GM19467 (cell line): ENCODE results near the gene TOB2.
"Not testable (repeated sequence)": the region's sequence is repeated elsewhere in the genome, so short reads cannot be mapped to it uniquely, and the experiment has no call there.

Experiments used
- ATAC-seq: cut with Tn5 transposase; IDR thresholded peaks from one replicate; pipeline ENCODE4 v1.9.1; 2021; ENCODE audit warnings: mild to moderate bottlenecking, moderate library complexity; ENCODE audit not compliant: unreplicated experiment

The TOB2 gene

GRCh38 chr22:41429951-41430332 is 16.7 kb downstream of the TOB2 start:
- no peak for ATAC-seq

GRCh38 chr22:41429232-41429950 is 17.2 kb downstream of the TOB2 start:
- ATAC-seq, result no peak

GRCh38 chr22:41425660-41426365 is 20.8 kb downstream of the TOB2 start:
- no peak for ATAC-seq

- ATAC-seq, result no peak
Observed at GRCh38 chr22:41418717-41419116, 27.9 kb downstream of the TOB2 start.

GRCh38 chr22:41417622-41418390 is 28.8 kb downstream of the TOB2 start:
- no peak for ATAC-seq

- ATAC-seq, result no peak
Observed at GRCh38 chr22:41415554-41415953, 31.0 kb downstream of the TOB2 start.

- no peak for ATAC-seq
Observed at GRCh38 chr22:41411021-41411851, 35.4 kb downstream of the TOB2 start.

GRCh38 chr22:41410311-41410751 is 36.3 kb downstream of the TOB2 start:
- no peak for ATAC-seq

GRCh38 chr22:41408665-41409064 is 37.9 kb downstream of the TOB2 start:
- no peak for ATAC-seq

- ATAC-seq, result no peak
Observed at GRCh38 chr22:41407433-41407832, 39.2 kb downstream of the TOB2 start.

GRCh38 chr22:41406410-41406809 is 40.2 kb downstream of the TOB2 start:
- no peak for ATAC-seq

GRCh38 chr22:41405588-41405987 is 41.0 kb downstream of the TOB2 start:
- no peak for ATAC-seq

GRCh38 chr22:41403532-41404318 is 42.9 kb downstream of the TOB2 start:
- ATAC-seq, result no peak

GRCh38 chr22:41402851-41403250 is 43.8 kb downstream of the TOB2 start:
- not testable (repeated sequence) for ATAC-seq

- ATAC-seq, result no peak
Observed at GRCh38 chr22:41401781-41402648, 44.6 kb downstream of the TOB2 start.

- ATAC-seq, result no peak
Observed at GRCh38 chr22:41398921-41399320, 47.7 kb downstream of the TOB2 start.

GRCh38 chr22:41397143-41397811 is 49.3 kb downstream of the TOB2 start:
- no peak for ATAC-seq

GRCh38 chr22:41395531-41396240 is 50.9 kb downstream of the TOB2 start:
- ATAC-seq, result no peak
